Spleen (tissue), 11 donors: ENCODE results near the gene KAT6B. TPM values are rescaled to one million over a fixed set of nuclear protein-coding genes. Genes with fewer than 3 reads are reported as not detected.

Experiments
- DNase-seq: peaks from one replicate; pipeline ENCODE4 v3.0.0-alpha.2; 2020
- H3K27ac ChIP-seq, 8 donors: fragments of 200-600 bp; sonication (generic) in 7 of 8; 1 replicate in 4 of 8; 2 replicates in 4 of 8; pipeline versions ENCODE4 v1.5.0 to v1.8.0; 2016 to 2021; ENCODE audit warnings: inconsistent platforms in 4 of 8, mild to moderate bottlenecking in 4 of 8, moderate library complexity in 1 of 8
- H3K27me3 ChIP-seq, 7 donors: fragments of 200-600 bp; sonication (generic) in 6 of 7; replicated peaks in 1 of 7; 1 replicate in 4 of 7; 2 replicates in 3 of 7; pipeline versions ENCODE4 v1.5.0 to v1.8.0; 2016 to 2021; ENCODE audit warnings: inconsistent platforms in 3 of 7, mild to moderate bottlenecking in 1 of 7
- H3K36me3 ChIP-seq, 6 donors: fragments of 200-600 bp; sonication (generic) in 5 of 6; 1 replicate in 4 of 6; 2 replicates in 2 of 6; pipeline versions ENCODE4 v1.5.0 to v1.8.0; 2016 to 2021; ENCODE audit warnings: inconsistent platforms in 2 of 6
- H3K4me1 ChIP-seq, 6 donors: fragments of 200-600 bp; sonication (generic) in 5 of 6; 1 replicate in 3 of 6; 2 replicates in 3 of 6; pipeline versions ENCODE4 v1.5.0 to v1.8.0; 2016 to 2021; ENCODE audit warnings: inconsistent platforms in 3 of 6
- H3K4me3 ChIP-seq, 8 donors: fragments of 200-600 bp; sonication (generic) in 7 of 8; 1 replicate in 4 of 8; 2 replicates in 4 of 8; pipeline versions ENCODE4 v1.5.0 to v1.8.0; 2016 to 2021; ENCODE audit warnings: inconsistent platforms in 4 of 8, mild to moderate bottlenecking in 4 of 8, moderate library complexity in 2 of 8
- H3K9me3 ChIP-seq, 8 donors: fragments of 200-600 bp; sonication (generic) in 7 of 8; 1 replicate in 4 of 8; 2 replicates in 4 of 8; pipeline versions ENCODE4 v1.5.0 to v1.8.0; 2016 to 2021; ENCODE audit warnings: inconsistent platforms in 4 of 8
- CTCF ChIP-seq, 11 experiments: fragments of 200-600 bp in 7 of 11; fragments of 450-650 bp in 4 of 11; sonication (generic) in 4 of 11; IDR thresholded peaks in 8 of 11; conservative IDR thresholded peaks in 3 of 11; 1 replicate in 7 of 11; 2 replicates in 4 of 11; pipeline versions ENCODE4 v1.4.0 to v1.8.0; 2016 to 2021; ENCODE audit warnings: antibody characterized with exemption in 11 of 11, inconsistent platforms in 4 of 11, mild to moderate bottlenecking in 1 of 11
- POLR2A ChIP-seq, 3 donors: fragments of 450-650 bp; IDR thresholded peaks; one replicate each; pipeline ENCODE4 v1.5.1; 2017; ENCODE audit warnings: antibody characterized with exemption in 3 of 3, mild to moderate bottlenecking in 1 of 3
- POLR2AphosphoS5 ChIP-seq, 3 donors: sonication (generic); formaldehyde crosslinking; IDR thresholded peaks; one replicate each; pipeline ENCODE4 v1.5.1; 2017; ENCODE audit warnings: antibody characterized with exemption in 3 of 3
- WGBS, 5 donors: extraction: QIAGEN DNeasy Blood & Tissue Kit in 3 of 5; methylation state at CpG; one replicate each; pipeline versions ENCODE4 v1.1.5 to v1.1.7; 2013 to 2018; 5-methylcytosine and 5-hydroxymethylcytosine counted together
- intact Hi-C: fragments of 100-400 bp; cut with DNase I; formaldehyde crosslinking; loops from one replicate; pipeline ENCODE4 v1.15.0; 2023; ENCODE audit warnings: low total_unique reads
- polyA plus RNA-seq, 3 donors: library from polyadenylated mRNA; stranded (reverse); fragments of 200-250 nt; gene quantifications; one replicate each; pipeline ENCODE4 v1.2.1, GENCODE V29; 2013
- total RNA-seq, 7 donors: library from RNA; depleted of rRNA in 3 of 7; stranded (reverse); fragments of >200 nt in 3 of 7; fragmentation: NEBNext Ultra II Directional in 4 of 7; extraction: Animal tissue kit (Norgen Biotek cat#: 25700) in 4 of 7; gene quantifications; one replicate each; pipeline versions ENCODE4 v1.1.0 to v1.2.1, GENCODE V29; 2016 to 2021
- donor health status: healthy with polysubstance abuse.
- donor health status: DM: no; HTN: no; CAD: no; lungs with moderate emphysema.
- donor health status: DM: no; HTN: no; CAD: no.
- donor health status: Bipolar disorder and iron deficiency.
- donor health status: healthy.
- donor health status: DM: no; HTN: no; CAD: no.
- donor health status: DM: yes; HTN: yes; CAD: no.

Gene KAT6B
- total and polyA plus RNA-seq, 10 donors: 2.9 to 61.0 (median 46.0) TPM

- WGBS, 5 donors: 85 to 93% (median 89%) methylated on average over 9 of the region's 9 CpGs
- no peak for TF ChIP-seq POLR2AphosphoS5 (IDR thresholded peaks at IDR 0.05)
- no peak for TF ChIP-seq CTCF (IDR thresholded peaks at IDR 0.05 in 8 of 11, conservative IDR thresholded peaks at IDR 0.05 in 3 of 11)
- no peak for TF ChIP-seq POLR2A (IDR thresholded peaks at IDR 0.05)
- intact Hi-C loops: no loop called here
Measured at GRCh38 chr10:75079436-75080083, 253.2 kb downstream of the KAT6B start.

GRCh38 chr10:75080554-75080953, 254.2 kb downstream of the KAT6B start:
- Histone ChIP-seq H3K4me3 (no peak overlapping the region), H3K27me3 (no peaks in the 10 kb centered on the region), H3K4me1 (no peaks in the 10 kb centered on the region), H3K27ac (no peak overlapping the region), H3K36me3 (no peaks in the 10 kb centered on the region), H3K9me3 (peaks cover 0 to 9% (median 8%) of the 10 kb centered on the region in 8 donors)
- TF ChIP-seq POLR2AphosphoS5 (IDR thresholded peaks at IDR 0.05): no peak
- no peak for TF ChIP-seq CTCF (IDR thresholded peaks at IDR 0.05 in 8 of 11, conservative IDR thresholded peaks at IDR 0.05 in 3 of 11)
- TF ChIP-seq POLR2A (IDR thresholded peaks at IDR 0.05): no peak
- intact Hi-C loops: no loop called here
- DNase-seq: no peak
- 91 to 100% (median 92%) methylated on average over 2 to 4 of the region's 4 CpGs for WGBS, 5 donors

More at GRCh38 chr10:75079436-75080083, 253.2 kb downstream of the KAT6B start:
- Histone ChIP-seq H3K4me1 (peaks cover 0 to 3% (median 0%) of the 10 kb centered on the region in 6 donors), H3K27me3 (no peaks in the 10 kb centered on the region), H3K9me3 (peaks cover 0 to 9% (median 8%) of the 10 kb centered on the region in 8 donors), H3K27ac (no peak overlapping the region), H3K36me3 (no peaks in the 10 kb centered on the region), H3K4me3 (no peak overlapping the region)
- DNase-seq: no peak

GRCh38 chr10:75081379-75081778, 255.0 kb downstream of the KAT6B start:
- no peaks in the 10 kb centered on the region for H3K4me1 ChIP-seq
- H3K4me3 ChIP-seq: no peak overlapping the region
- 90 to 97% (median 93%) methylated on average over 5 of the region's 5 CpGs for WGBS, 5 donors
- H3K27me3 ChIP-seq: no peaks in the 10 kb centered on the region
- no peak for TF ChIP-seq POLR2AphosphoS5 (IDR thresholded peaks at IDR 0.05)
- no peak for TF ChIP-seq CTCF (IDR thresholded peaks at IDR 0.05 in 8 of 11, conservative IDR thresholded peaks at IDR 0.05 in 3 of 11)
- no peak for TF ChIP-seq POLR2A (IDR thresholded peaks at IDR 0.05)
- intact Hi-C loops: no loop called here
- H3K36me3 ChIP-seq: no peaks in the 10 kb centered on the region
- H3K27ac ChIP-seq: no peak overlapping the region
- peaks cover 0 to 9% (median 8%) of the 10 kb centered on the region in 8 donors for H3K9me3 ChIP-seq
- no peak for DNase-seq
